A549 (cell line): ENCODE results near the gene BIK. TPM values are rescaled to one million over a fixed set of nuclear protein-coding genes. Genes with fewer than 3 reads are reported as not detected.

ENCODE experiments used
- ATAC-seq, 2 experiments: fragments of 200-7000 bp in 1 of 2; fragments of >200 bp in 1 of 2; cut with Nextera tagmentation in 1 of 2; cut with Tn5 transposase in 1 of 2; 3 replicates each; pipeline versions ENCODE4 v1.8.0 to v1.9.1; 2018 to 2020; ENCODE audit warnings: mild to moderate bottlenecking in 1 of 2, moderate library complexity in 1 of 2
- CTCF ChIA-PET: fragments of 300-600 bp; sonication (Branson Sonifier 250); formaldehyde crosslinking; extraction: SDS; loops from one replicate; lab custom pipeline; 2021; ENCODE audit warnings: antibody characterized with exemption, inconsistent platforms; lab: Yijun Ruan, JAX
- POLR2A ChIA-PET: fragments of 350-600 bp; formaldehyde crosslinking; extraction: SDS; loops from one replicate; lab custom pipeline; 2021; ENCODE audit warnings: antibody characterized with exemption, inconsistent platforms; lab: Yijun Ruan, JAX
- DNase-seq, 2 experiments: peaks; one replicate each; pipeline versions ENCODE4 v3.0.0 to v3.0.0-alpha.2; 2011 to 2016; ENCODE audit warnings: low read depth in 1 of 2, low spot score in 1 of 2
- FAIRE-seq: peaks from 2 replicates; lab custom pipeline; 2011; peaks lifted over from hg19 to GRCh38; lab: Jason Lieb, UNC
- H3K27ac ChIP-seq, 2 experiments: fragments of >200 bp; sonication (Bioruptor Twin); formaldehyde crosslinking; 3 replicates each; pipeline ENCODE4 v1.5.1; 2016 to 2017
- H3K4me1 ChIP-seq: fragments of >200 bp; sonication (Bioruptor Twin); formaldehyde crosslinking; 3 replicates; pipeline ENCODE4 v1.6.1; 2016
- H3K4me2 ChIP-seq: fragments of >200 bp; sonication (Bioruptor Twin); formaldehyde crosslinking; 3 replicates; pipeline ENCODE4 v1.6.1; 2016
- H3K4me3 ChIP-seq: fragments of >200 bp; sonication (Bioruptor Twin); formaldehyde crosslinking; 3 replicates; pipeline ENCODE4 v1.5.1; 2016
- H3K9me3 ChIP-seq: fragments of >200 bp; sonication (Bioruptor Twin); formaldehyde crosslinking; 3 replicates; pipeline ENCODE4 v1.6.1; 2016
- CBX2 ChIP-seq: fragments of 200-600 bp; sonication (generic); IDR thresholded peaks from 2 replicates; pipeline ENCODE4 v1.6.1; 2016; ENCODE audit warnings: low read depth, mild to moderate bottlenecking, borderline replicate concordance
- CBX8 ChIP-seq: fragments of 200-600 bp; sonication (generic); IDR thresholded peaks from 2 replicates; pipeline ENCODE4 v1.6.1; 2016
- CHD2 ChIP-seq: fragments of 150-350 bp; IDR thresholded peaks from 2 replicates; pipeline ENCODE4 v1.6.1; 2014; ENCODE audit warnings: low read length; ENCODE audit not compliant: partially characterized antibody
- CHD4 ChIP-seq: fragments of 200-600 bp; sonication (generic); IDR thresholded peaks from 2 replicates; pipeline ENCODE4 v1.6.1; 2016; ENCODE audit warnings: antibody characterized with exemption, mild to moderate bottlenecking, borderline replicate concordance
- FOXS1 ChIP-seq: fragments of 250-450 bp; sonication (Bioruptor Pico); IDR thresholded peaks from 2 replicates; pipeline ENCODE4 v1.5.0; 2020; ENCODE audit warnings: mild to moderate bottlenecking, moderate library complexity
- GATA3 ChIP-seq: IDR thresholded peaks from 2 replicates; pipeline ENCODE4 v1.6.1; 2012; ENCODE audit warnings: borderline replicate concordance
- HOXB5 ChIP-seq: fragments of 250-450 bp; sonication (Bioruptor Pico); IDR thresholded peaks from 2 replicates; pipeline ENCODE4 v1.5.0; 2020; ENCODE audit warnings: mild to moderate bottlenecking, moderate library complexity
- KDM5A ChIP-seq: fragments of 200-600 bp; sonication (generic); IDR thresholded peaks from 2 replicates; pipeline ENCODE4 v1.6.1; 2016; ENCODE audit warnings: antibody characterized with exemption, mild to moderate bottlenecking
- MAFK ChIP-seq: fragments of 450-650 bp; IDR thresholded peaks from 2 replicates; pipeline ENCODE4 v1.6.1; 2014; ENCODE audit not compliant: partially characterized antibody
- MYC ChIP-seq: IDR thresholded peaks from 2 replicates; pipeline ENCODE4 v1.6.1; 2012; ENCODE audit warnings: mild to moderate bottlenecking, inconsistent platforms, low read length, improper control_type of control experiment, borderline replicate concordance
- NPAS2 ChIP-seq: fragments of 250-450 bp; sonication (Bioruptor Pico); IDR thresholded peaks from 2 replicates; pipeline ENCODE4 v1.8.0; 2022; ENCODE audit warnings: mild to moderate bottlenecking, moderate library complexity, borderline replicate concordance
- NR3C1 ChIP-seq: fragments of >200 bp; sonication (Bioruptor Twin); formaldehyde crosslinking; IDR thresholded peaks from 3 replicates; pipeline ENCODE4 v1.6.1; 2017
- POLR2AphosphoS2 ChIP-seq: conservative IDR thresholded peaks from 2 replicates; pipeline ENCODE4 v1.6.1; 2012; ENCODE audit warnings: low read length, improper control_type of control experiment, inconsistent platforms
- RARB ChIP-seq: fragments of 250-450 bp; sonication (Bioruptor Pico); IDR thresholded peaks from 2 replicates; pipeline ENCODE4 v1.8.0; 2021; ENCODE audit warnings: mild to moderate bottlenecking, moderate library complexity
- SREBF2 ChIP-seq: fragments of 450-650 bp; IDR thresholded peaks from 2 replicates; pipeline ENCODE4 v1.6.1; 2014; ENCODE audit warnings: mild to moderate bottlenecking, moderate library complexity
- TFCP2L1 ChIP-seq: fragments of 250-450 bp; sonication (Bioruptor Pico); IDR thresholded peaks from 2 replicates; pipeline ENCODE4 v1.5.0; 2021; ENCODE audit warnings: mild to moderate bottlenecking
- ZNF302 ChIP-seq: fragments of 250-450 bp; sonication (Bioruptor Pico); IDR thresholded peaks from 2 replicates; pipeline ENCODE4 v1.9.0; 2021; ENCODE audit warnings: inconsistent platforms, mild to moderate bottlenecking, moderate library complexity
- ZSCAN20 ChIP-seq: fragments of 250-450 bp; sonication (Bioruptor Pico); IDR thresholded peaks from 2 replicates; pipeline ENCODE4 v1.8.0; 2022; ENCODE audit warnings: mild to moderate bottlenecking, moderate library complexity
- WGBS: methylation state at CpG from one replicate; pipeline ENCODE4 v1.1.6; 2017; ENCODE audit errors: missing lambda C conversion rate; 5-methylcytosine and 5-hydroxymethylcytosine counted together
- polyA plus RNA-seq, 4 experiments: library from polyadenylated mRNA; depleted of rRNA in 3 of 4; stranded (reverse); fragments of >200 nt; fragmentation: RNase III in 1 of 4; extraction: RNeasy Plus Mini Kit Qiagen cat#74134 plus additional on column Dnase treatment in 1 of 4; gene quantifications; 2 replicates in 3 of 4; 3 replicates in 1 of 4; pipeline ENCODE4 v1.2.3, GENCODE V29; 2011 to 2017
- TF ChIP-seq, protein P1 (sequence below): fragments of 250-450 bp; sonication (Bioruptor Pico); IDR thresholded peaks from 2 replicates; pipeline ENCODE4 v1.5.0; 2021; ENCODE audit warnings: mild to moderate bottlenecking, moderate library complexity, borderline replicate concordance
- TF ChIP-seq, protein P2 (sequence below): fragments of >200 bp; sonication (Bioruptor Twin); formaldehyde crosslinking; IDR thresholded peaks from 2 replicates; pipeline ENCODE4 v1.6.1; 2016
- TF ChIP-seq, protein P3 (sequence below): IDR thresholded peaks from 2 replicates; pipeline ENCODE4 v1.6.1; 2012

The BIK gene
- polyA plus RNA-seq, 2 of the 4 experiments (the other 2 are of a cell fraction), result 0.54 to 0.88 TPM

DNA sequence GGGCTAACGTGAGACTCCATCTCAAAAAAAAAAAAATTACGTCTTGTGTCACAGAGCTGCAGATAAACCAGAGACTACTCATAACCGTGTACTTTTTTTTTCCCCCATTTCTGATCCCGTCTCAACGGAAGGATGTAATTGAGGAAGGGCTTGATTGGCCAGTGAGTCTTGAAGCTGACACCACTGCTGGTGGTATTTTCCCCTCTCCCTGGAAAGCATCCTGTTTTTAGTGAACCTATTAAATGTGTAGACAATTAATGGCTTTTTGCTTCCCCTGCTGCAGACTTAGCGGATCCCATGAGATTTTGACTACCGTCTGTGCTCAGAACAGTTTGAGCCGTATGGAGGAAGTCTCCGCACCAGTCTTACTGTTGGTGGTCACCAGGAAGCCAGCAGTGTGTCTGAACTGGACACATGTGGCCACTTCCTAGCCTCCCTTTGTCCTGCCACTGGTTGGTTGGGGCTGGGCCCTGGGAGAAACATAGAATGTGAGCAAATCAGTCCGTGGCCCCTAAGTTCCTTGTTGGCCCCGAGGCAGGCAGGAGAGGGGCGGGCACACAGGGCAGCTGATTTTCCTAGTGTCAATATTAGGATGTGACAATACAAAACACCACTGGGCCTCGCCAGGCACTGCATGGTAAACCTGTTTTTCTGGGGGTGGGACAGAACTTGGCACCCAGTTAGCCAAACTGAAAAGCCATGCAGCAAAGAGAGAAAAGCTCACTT lies 3.1 kb downstream of the BIK start:
- FAIRE-seq (no peak), DNase-seq (no peak)
- Histone ChIP-seq H3K9me3 (no peaks in the 10 kb centered on the region), H3K27ac (no peak overlapping the region)
- WGBS, result 87% methylated on average over 13 of the region's 13 CpGs
- TF ChIP-seq MAFK, result no peak
- TF ChIP-seq POLR2AphosphoS2, result no peak
- TF ChIP-seq HOXB5 (CRISPR knock-in tag), result no peak
- TF ChIP-seq, all 56 proteins: peak for 0
- Histone ChIP-seq H3K4me3 (no peak overlapping the region), H3K4me2 (no peak overlapping the region), H3K4me1 (0 out of 3 replicates have a peak, but pooled peaks cover 2% of the 10 kb centered on the region)
- POLR2A ChIA-PET, result no interaction called here
- no peak for ATAC-seq
- CTCF ChIA-PET, result interaction anchor here (0.6 kb wide), 2 partner anchors 16 to 713 kb away, joined by 3 to 4 read pairs; no protein-coding TSS in a partner anchor

DNA sequence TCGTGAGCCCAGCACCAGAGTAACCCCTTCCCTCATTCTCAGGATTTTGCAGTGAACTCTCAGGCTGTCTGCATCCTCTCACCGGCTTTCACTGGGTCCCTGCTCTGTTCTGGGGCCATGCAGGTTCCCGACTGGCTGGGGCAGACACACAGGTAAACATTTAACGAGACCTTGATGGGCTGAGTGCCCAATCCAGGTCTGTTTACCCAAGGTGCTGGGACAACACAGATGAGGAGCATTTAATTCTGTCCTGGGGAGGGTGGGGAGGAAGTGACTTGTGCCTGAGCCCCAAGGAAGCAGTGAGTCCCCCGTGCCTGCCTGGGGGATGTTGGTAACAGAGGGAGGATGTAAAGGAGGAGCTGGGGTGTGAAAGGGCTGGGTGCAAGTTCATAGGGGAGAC lies 4.4 kb downstream of the BIK start:
- 0 out of 3 replicates have a peak, but pooled peaks cover 2% of the 10 kb centered on the region for H3K4me1 ChIP-seq
- DNase-seq (no peak), FAIRE-seq (no peak), ATAC-seq (no peak)
- no peaks in the 10 kb centered on the region for H3K9me3 ChIP-seq
- no peak for TF ChIP-seq KDM5A
- TF ChIP-seq NR3C1, result no peak
- TF ChIP-seq, protein P1, sequence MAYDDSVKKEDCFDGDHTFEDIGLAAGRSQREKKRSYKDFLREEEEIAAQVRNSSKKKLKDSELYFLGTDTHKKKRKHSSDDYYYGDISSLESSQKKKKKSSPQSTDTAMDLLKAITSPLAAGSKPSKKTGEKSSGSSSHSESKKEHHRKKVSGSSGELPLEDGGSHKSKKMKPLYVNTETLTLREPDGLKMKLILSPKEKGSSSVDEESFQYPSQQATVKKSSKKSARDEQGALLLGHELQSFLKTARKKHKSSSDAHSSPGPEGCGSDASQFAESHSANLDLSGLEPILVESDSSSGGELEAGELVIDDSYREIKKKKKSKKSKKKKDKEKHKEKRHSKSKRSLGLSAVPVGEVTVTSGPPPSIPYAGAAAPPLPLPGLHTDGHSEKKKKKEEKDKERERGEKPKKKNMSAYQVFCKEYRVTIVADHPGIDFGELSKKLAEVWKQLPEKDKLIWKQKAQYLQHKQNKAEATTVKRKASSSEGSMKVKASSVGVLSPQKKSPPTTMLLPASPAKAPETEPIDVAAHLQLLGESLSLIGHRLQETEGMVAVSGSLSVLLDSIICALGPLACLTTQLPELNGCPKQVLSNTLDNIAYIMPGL (CRISPR knock-in tag), result no peak
- TF ChIP-seq, protein P2, sequence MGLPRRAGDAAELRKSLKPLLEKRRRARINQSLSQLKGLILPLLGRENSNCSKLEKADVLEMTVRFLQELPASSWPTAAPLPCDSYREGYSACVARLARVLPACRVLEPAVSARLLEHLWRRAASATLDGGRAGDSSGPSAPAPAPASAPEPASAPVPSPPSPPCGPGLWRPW, result no peak
- no peak for TF ChIP-seq MAFK
- no peak for TF ChIP-seq CHD2
- TF ChIP-seq POLR2AphosphoS2, result no peak
- TF ChIP-seq CBX2, result no peak
- TF ChIP-seq CBX8, result no peak
- TF ChIP-seq TFCP2L1 (CRISPR knock-in tag), result no peak
- TF ChIP-seq GATA3, result no peak
- H3K4me2 ChIP-seq, result no peak overlapping the region
- CTCF ChIA-PET, result no interaction called here
- POLR2A ChIA-PET, result no interaction called here
- no peak overlapping the region for H3K4me3 ChIP-seq
- no peak overlapping the region for H3K27ac ChIP-seq
- 40% methylated on average over 4 of the region's 5 CpGs for WGBS

DNA sequence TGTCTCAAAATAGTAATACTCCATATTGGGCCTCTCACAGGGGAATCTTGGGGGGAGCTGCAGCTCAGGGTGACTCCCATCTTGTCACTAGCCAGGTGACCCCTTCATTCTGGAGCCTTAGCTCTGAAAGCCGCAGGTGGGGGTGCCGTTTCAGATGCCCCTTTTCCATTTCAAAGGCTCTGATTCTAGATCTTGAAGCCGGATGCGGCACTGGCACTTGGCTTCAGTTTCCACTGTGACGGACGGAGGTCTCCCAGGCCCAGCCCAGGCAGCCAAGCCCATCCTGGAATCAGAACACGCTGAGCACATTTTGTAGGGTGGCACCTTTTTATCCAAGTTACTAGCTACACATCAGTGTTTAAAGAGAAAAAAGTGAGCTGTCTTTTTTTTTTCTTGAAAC lies 6.4 kb downstream of the BIK start:
- ChIA-PET POLR2A (no interaction called here), CTCF (interaction anchor here (1.3 kb wide), 1 partner anchor 20 kb away, joined by 3 read pairs; no protein-coding TSS in a partner anchor)
- no peak for TF ChIP-seq GATA3
- TF ChIP-seq SREBF2, result no peak
- TF ChIP-seq, protein P3, sequence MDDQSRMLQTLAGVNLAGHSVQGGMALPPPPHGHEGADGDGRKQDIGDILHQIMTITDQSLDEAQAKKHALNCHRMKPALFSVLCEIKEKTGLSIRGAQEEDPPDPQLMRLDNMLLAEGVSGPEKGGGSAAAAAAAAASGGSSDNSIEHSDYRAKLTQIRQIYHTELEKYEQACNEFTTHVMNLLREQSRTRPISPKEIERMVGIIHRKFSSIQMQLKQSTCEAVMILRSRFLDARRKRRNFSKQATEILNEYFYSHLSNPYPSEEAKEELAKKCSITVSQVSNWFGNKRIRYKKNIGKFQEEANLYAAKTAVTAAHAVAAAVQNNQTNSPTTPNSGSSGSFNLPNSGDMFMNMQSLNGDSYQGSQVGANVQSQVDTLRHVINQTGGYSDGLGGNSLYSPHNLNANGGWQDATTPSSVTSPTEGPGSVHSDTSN, result no peak
- no peak for TF ChIP-seq NPAS2 (CRISPR knock-in tag)
- TF ChIP-seq ZNF302, result no peak
- TF ChIP-seq MYC, result no peak
- no peak for TF ChIP-seq MAFK
- TF ChIP-seq FOXS1 (CRISPR knock-in tag), result no peak
- TF ChIP-seq RARB (CRISPR knock-in tag), result no peak
- TF ChIP-seq KDM5A, result no peak
- no peak for TF ChIP-seq ZSCAN20
- TF ChIP-seq CHD4, result no peak
- ATAC-seq, result no peak
- FAIRE-seq, result no peak
- H3K27ac ChIP-seq, result no peak overlapping the region
- no peak overlapping the region for H3K4me2 ChIP-seq
- no peak for DNase-seq
- WGBS, result 83% methylated on average over 7 of the region's 7 CpGs
- no peaks in the 10 kb centered on the region for H3K4me1 ChIP-seq
- no peaks in the 10 kb centered on the region for H3K9me3 ChIP-seq
- no peak overlapping the region for H3K4me3 ChIP-seq
